ENCODE measurements around the gene DCAKD. TPM values are rescaled to one million over a fixed set of nuclear protein-coding genes. Genes with fewer than 3 reads are reported as not detected.

Gene DCAKD
- total RNA-seq: 35.4 and 45.0 TPM in 2 replicates

GRCh38 chr17:45051060-45051719 is at the start of gene DCAKD:
Gene DCAKD (minus strand): TSS chr17:45051632. CDS start chr17:45034885, 16,747 bp downstream.

GRCh38 chr17:45060797-45061605 is 9.6 kb upstream of the DCAKD start, which contains the start of gene NMT1:
Gene NMT1 (plus strand): TSS chr17:45061317. CDS start chr17:45061330, 13 bp downstream.

Other genes starting within 250 kb of the DCAKD start
- 23.2 and 29.0 TPM in 2 replicates for gene GJC1, start 221.3 kb downstream of the DCAKD start, total RNA-seq
- not detected in 2 replicates for gene HIGD1B, start 203.7 kb downstream of the DCAKD start, total RNA-seq
- 70.3 and 76.9 TPM in 2 replicates for gene EFTUD2, start 152.2 kb downstream of the DCAKD start, total RNA-seq
- gene GFAP, start 136.1 kb downstream of the DCAKD start, total RNA-seq: 0.08 and 0.26 TPM in 2 replicates
- 8.0 and 12.4 TPM in 2 replicates for gene KIF18B, start 103.9 kb downstream of the DCAKD start, total RNA-seq
- gene C1QL1, start 83.3 kb downstream of the DCAKD start, total RNA-seq: 1.4 and 2.2 TPM in 2 replicates
- gene NMT1, start 9.7 kb upstream of the DCAKD start, total RNA-seq: 78.6 and 91.3 TPM in 2 replicates
- 36.6 and 42.8 TPM in 2 replicates for gene PLCD3, start 80.9 kb upstream of the DCAKD start, total RNA-seq
- gene ACBD4, start 84.1 kb upstream of the DCAKD start, total RNA-seq: 3.1 and 10.0 TPM in 2 replicates
- 13.7 and 28.3 TPM in 2 replicates for gene HEXIM1, start 96.8 kb upstream of the DCAKD start, total RNA-seq
- gene HEXIM2, start 110.2 kb upstream of the DCAKD start, total RNA-seq: 8.5 and 10.9 TPM in 2 replicates
- gene FMNL1, start 170.3 kb upstream of the DCAKD start, total RNA-seq: 2.3 and 10.9 TPM in 2 replicates
- gene SPATA32, start 210.5 kb upstream of the DCAKD start, total RNA-seq: 0.72 TPM in 1 of 2 replicates, not detected in the other

Measured in epithelial cell of alveolus of lung (primary cell).